GM21447 (cell line): ENCODE data around the gene SRRM2.

Source experiments
- ATAC-seq: cut with Tn5 transposase; IDR thresholded peaks from one replicate; pipeline ENCODE4 v1.9.1; 2021; ENCODE audit not compliant: unreplicated experiment

SRRM2 gene

GRCh38 chr16:2791174-2791573, 38.7 kb downstream of the SRRM2 start:
- no peak for ATAC-seq

DNA sequence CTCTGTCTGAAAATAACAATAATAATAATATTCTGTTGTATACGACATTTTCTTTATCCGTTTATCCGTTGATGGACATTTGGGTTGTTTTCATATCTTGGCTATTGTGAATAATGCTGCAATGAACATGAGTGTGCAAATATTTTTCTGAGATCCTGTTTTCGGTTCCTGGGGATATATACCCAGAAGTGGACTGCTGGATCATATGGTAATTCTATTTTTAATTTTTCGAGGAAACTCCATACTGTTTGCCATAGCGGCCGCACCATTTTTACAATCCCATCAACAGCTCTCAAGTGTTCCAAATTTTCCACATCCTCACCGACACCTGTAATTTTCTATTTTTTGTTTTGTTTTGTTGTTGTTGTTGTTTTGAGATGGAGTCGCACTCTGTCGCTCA, 40.5 kb downstream of the SRRM2 start:
- ATAC-seq, result no peak

DNA sequence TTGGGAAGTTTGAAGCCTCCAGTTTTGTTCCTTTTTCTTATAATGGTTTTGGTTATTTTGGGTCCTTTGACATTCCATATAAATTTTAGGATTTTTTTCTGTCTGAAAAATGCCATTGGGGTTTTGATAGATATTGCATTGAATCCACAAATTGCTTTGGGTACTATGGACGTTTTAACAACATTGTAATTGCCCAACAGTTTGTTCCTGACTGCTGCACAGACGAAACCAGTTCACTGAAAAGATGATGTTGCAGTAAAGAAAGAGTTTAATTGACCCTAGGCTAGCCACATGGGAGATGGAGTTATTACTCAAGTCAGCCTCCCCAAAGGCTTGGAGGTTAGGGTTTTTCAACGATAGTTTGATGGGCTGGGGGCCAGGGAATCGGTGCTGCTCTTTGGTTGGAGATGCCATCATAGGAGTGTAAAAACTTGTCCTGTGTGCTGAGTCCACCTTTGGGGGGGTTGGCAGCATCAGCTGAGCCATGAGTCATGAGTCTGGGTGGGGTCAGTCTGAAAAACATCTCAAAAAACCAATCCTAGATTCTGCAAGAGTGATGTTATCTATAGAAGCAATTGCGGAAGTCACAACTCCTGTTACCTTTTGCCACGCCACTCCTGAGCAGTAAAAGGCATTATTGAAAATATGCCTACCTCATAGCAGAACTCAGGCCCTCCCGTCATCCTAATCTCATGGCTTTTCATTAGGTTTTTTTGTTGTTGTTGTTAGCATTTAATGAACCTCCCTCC, 43.1 kb downstream of the SRRM2 start:
- no peak for ATAC-seq

- no peak for ATAC-seq
Observed at GRCh38 chr16:2798723-2799204, 46.3 kb downstream of the SRRM2 start.

- no peak for ATAC-seq
Observed at GRCh38 chr16:2799205-2799858, 46.9 kb downstream of the SRRM2 start.

DNA sequence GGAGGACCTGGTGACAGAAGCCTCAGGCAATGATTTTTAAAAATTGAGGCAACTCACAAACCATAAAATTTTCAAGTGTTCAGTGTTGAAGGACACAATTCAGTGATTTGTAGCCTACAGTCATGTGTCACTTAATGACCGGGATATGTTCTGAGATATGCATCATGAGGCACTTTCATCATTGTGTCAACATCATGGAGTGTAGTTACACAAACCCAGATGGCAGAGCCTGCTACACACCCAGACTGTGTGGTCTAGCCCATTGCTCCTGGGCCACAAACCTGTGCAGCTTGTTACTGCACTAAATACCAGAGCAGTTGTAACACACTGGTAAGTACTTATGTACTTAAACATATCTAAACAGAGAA, 47.4 kb downstream of the SRRM2 start:
- no peak for ATAC-seq

- no peak for ATAC-seq
Observed at GRCh38 chr16:2803545-2804195, 51.2 kb downstream of the SRRM2 start.

DNA sequence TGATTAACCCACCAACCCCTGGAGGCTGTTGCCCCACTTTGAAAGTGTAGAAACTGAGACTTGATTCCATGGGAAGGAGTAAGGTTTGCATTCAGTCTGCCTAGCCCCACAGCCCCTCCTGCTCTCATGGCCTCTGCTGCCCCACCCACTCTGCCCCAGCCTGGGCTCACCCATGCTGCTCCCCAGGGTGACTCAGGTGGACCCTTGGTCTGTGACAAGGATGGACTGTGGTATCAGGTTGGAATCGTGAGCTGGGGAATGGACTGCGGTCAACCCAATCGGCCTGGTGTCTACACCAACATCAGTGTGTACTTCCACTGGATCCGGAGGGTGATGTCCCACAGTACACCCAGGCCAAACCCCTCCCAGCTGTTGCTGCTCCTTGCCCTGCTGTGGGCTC, 52.3 kb downstream of the SRRM2 start:
- ATAC-seq, result no peak

GRCh38 chr16:2806286-2806685, 53.8 kb downstream of the SRRM2 start:
- ATAC-seq, result no peak

DNA sequence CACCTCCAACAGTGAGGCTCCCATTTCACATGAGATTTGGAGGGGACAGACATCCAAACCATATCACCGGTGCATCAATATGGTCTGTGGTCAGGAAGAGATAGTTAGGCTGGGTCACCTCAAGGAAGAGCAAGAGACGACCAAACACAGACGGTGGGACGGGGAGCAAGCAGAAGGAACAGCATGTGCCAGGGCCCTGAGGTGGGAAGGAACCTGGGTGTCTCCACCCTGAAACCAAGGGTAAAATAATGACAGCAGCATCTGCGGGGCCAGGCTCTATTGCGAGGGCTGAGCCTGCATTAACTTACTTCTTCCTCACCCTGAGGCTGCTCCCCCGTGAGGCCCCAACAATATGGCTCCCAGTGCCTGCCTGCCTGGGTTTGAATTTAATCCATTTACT, 55.7 kb downstream of the SRRM2 start:
- no peak for ATAC-seq

GRCh38 chr16:2809149-2809760, 56.8 kb downstream of the SRRM2 start:
- no peak for ATAC-seq

- no peak for ATAC-seq
Observed at GRCh38 chr16:2810651-2811050, 58.2 kb downstream of the SRRM2 start.

DNA sequence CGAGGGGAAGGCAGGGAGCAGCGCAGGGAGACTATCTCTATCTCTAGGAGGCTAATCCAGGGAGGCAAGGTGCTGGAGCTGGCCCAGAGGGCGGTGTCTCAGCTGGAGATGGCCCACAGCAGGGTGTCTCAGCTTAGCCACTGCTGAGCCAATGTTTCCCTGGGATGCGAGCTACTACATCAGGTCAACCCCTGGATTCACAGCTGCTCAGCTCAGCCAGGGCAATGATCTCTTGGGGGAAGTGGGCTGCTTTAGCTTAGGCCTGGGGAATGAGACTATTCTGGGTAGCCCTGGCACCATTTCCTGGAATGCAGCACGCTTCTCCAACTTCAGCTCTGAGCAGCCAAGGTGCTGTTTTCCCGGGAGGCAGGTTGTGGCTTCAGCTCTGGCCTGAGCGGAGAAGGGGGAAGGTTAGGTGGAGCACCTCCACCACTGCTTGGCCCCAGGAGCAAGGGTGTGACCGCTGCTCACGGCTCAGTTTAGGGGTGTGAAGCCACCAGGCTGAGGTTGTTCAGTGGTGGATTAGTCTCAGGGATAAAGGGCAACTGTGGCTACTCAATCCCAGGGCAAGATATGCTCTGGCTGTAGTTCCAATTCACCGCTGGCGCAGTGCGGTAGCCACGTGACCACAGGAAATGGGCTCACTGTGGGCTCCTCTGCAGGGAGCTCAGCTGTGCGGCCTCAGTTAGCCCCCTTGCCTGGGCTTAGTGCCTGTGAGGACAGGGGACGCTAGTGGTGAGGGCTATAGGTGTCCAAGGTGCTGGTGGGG, 59.4 kb downstream of the SRRM2 start:
- ATAC-seq, result no peak

GRCh38 chr16:2813771-2814221, 61.4 kb downstream of the SRRM2 start:
- ATAC-seq, result no peak

GRCh38 chr16:2814551-2815298, 62.3 kb downstream of the SRRM2 start:
- no peak for ATAC-seq

DNA sequence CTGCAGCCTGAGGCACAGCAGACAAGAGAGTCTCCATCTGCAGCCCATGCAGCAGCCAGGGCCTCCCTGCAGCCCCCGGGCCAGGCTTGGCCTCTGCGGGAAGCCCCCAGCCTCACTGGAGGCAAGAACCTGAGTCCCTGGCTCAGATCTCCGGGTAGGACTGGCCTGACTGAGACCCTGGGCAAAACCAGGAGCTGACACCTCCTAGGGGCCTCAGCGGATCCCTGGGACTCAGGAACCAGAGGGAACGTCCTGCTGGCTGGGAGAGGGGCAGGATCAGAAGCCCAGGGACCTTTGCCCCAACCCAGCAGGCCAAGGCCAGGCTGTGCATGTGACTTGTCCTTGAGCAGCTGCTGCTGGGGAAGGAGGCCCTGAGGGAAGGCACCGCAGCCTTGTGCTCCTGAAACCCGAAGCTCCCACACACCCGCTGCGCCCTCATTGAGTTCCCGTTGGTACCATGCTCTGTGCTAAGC, 62.9 kb downstream of the SRRM2 start:
- ATAC-seq, result no peak

- ATAC-seq, result no peak
Observed at GRCh38 chr16:2816751-2817339, 64.4 kb downstream of the SRRM2 start, which contains the start of gene PRSS21. Gene PRSS21, plus strand, starts transcription at chr16:2817237. Its CDS starts 32 bp downstream, at chr16:2817269.

- ATAC-seq, result no peak
Observed at GRCh38 chr16:2817340-2818271, 65.2 kb downstream of the SRRM2 start.
